HepG2 (cell line): ENCODE data around the gene RFX7. TPM values are rescaled to one million over a fixed set of nuclear protein-coding genes. Genes with fewer than 3 reads are reported as not detected.

Experiments
- ATAC-seq: fragments of 200-7000 bp; cut with Tn5 transposase; 3 replicates; pipeline ENCODE4 v1.9.1; 2020; ENCODE audit warnings: mild to moderate bottlenecking, moderate library complexity
- BruUV-seq: library from RNA; stranded (reverse); fragments of 400-500 nt; replicated peaks from 2 replicates; lab custom pipeline; 2021; lab: Mats Ljungman, UMichigan
- CTCF ChIA-PET: fragments of 300-600 bp; formaldehyde crosslinking; extraction: SDS; loops from one replicate; lab custom pipeline; 2021; ENCODE audit warnings: low total read pairs, inconsistent platforms, low intra/inter-chr PET ratio; lab: Yijun Ruan, JAX
- POLR2A ChIA-PET: fragments of 350-600 bp; sonication (Branson Sonifier 250); formaldehyde crosslinking; loops from one replicate; lab custom pipeline; 2020; ENCODE audit warnings: antibody characterized with exemption, inconsistent platforms; lab: Yijun Ruan, JAX
- DNase-seq: peaks from one replicate; pipeline ENCODE4 v3.0.0-alpha.2; 2015; ENCODE audit warnings: low spot score
- FAIRE-seq: peaks from 3 replicates; lab custom pipeline; 2011; peaks lifted over from hg19 to GRCh38; lab: Jason Lieb, UNC
- H2AFZ ChIP-seq: one replicate; pipeline ENCODE4 v1.6.1; 2011; ENCODE audit warnings: low read length, inconsistent platforms
- H3K27ac ChIP-seq: fragments of 300-600 bp; 3 replicates; pipeline ENCODE4 v1.8.0; 2011; ENCODE audit warnings: mixed run types, mild to moderate bottlenecking, mixed read lengths, low read length, inconsistent platforms; ENCODE audit not compliant: insufficient read depth; ENCODE audit errors: extremely low read length
- H3K27me3 ChIP-seq, 2 experiments: fragments of 200-600 bp in 1 of 2; 2 replicates in 1 of 2; 3 replicates in 1 of 2; pipeline versions ENCODE4 v1.6.0 to v1.8.0; 2011; ENCODE audit warnings: low read length in 2 of 2, mild to moderate bottlenecking in 2 of 2, moderate library complexity in 2 of 2, inconsistent platforms in 1 of 2; ENCODE audit not compliant: insufficient read depth in 2 of 2, control insufficient read depth in 1 of 2
- H3K36me3 ChIP-seq, 2 experiments: fragments of 200-600 bp in 1 of 2; replicated peaks in 1 of 2; 2 replicates in 1 of 2; 3 replicates in 1 of 2; pipeline versions ENCODE4 v1.5.1 to v1.8.0; 2011; ENCODE audit warnings: low read length in 2 of 2, inconsistent platforms in 1 of 2; ENCODE audit not compliant: insufficient read depth in 2 of 2, control insufficient read depth in 1 of 2
- H3K4me1 ChIP-seq: 2 replicates; pipeline ENCODE4 v1.5.1; 2012; ENCODE audit warnings: low read length, inconsistent platforms; ENCODE audit not compliant: insufficient read depth
- H3K4me2 ChIP-seq: 2 replicates; pipeline ENCODE4 v1.6.0; 2011; ENCODE audit warnings: low read depth, low read length, inconsistent platforms
- H3K4me3 ChIP-seq, 3 experiments: fragments of 200-600 bp in 1 of 3; sonication (generic), shearing (Covaris generic) in 1 of 3; replicated peaks in 1 of 3; 2 replicates each; pipeline ENCODE4 v1.5.1; 2011 to 2016; ENCODE audit warnings: low read length in 3 of 3, inconsistent platforms in 2 of 3, low read depth in 2 of 3, mild to moderate bottlenecking in 2 of 3, control low read depth in 1 of 3, mixed read lengths in 1 of 3; ENCODE audit not compliant: insufficient read depth in 1 of 3
- H3K79me2 ChIP-seq: one replicate; pipeline ENCODE4 v1.6.1; 2011; ENCODE audit warnings: low read length, inconsistent platforms; ENCODE audit not compliant: insufficient read depth
- H3K9ac ChIP-seq: 2 replicates; pipeline ENCODE4 v1.6.0; 2011; ENCODE audit warnings: mild to moderate bottlenecking, low read depth, low read length, inconsistent platforms; ENCODE audit not compliant: insufficient read depth
- H3K9me3 ChIP-seq: 2 replicates; pipeline ENCODE4 v1.5.1; 2012; ENCODE audit warnings: mild to moderate bottlenecking, low read length
- H4K20me1 ChIP-seq: 2 replicates; pipeline ENCODE4 v1.6.0; 2011; ENCODE audit warnings: inconsistent platforms, mild to moderate bottlenecking, low read length, moderate library complexity; ENCODE audit not compliant: insufficient read depth
- MIER2 ChIP-seq: IDR thresholded peaks from 2 replicates; pipeline ENCODE4 v1.6.1; 2016; ENCODE audit warnings: missing biosample characterization, missing genetic modification reagents
- MTF1 ChIP-seq: sonication (generic); formaldehyde crosslinking; IDR thresholded peaks from 2 replicates; pipeline ENCODE4 v1.5.0; 2020; ENCODE audit warnings: missing genetic modification reagents
- MYC ChIP-seq: sonication (generic); formaldehyde crosslinking; IDR thresholded peaks from 2 replicates; pipeline ENCODE4 v1.9.0; 2021; ENCODE audit warnings: missing genetic modification reagents, borderline replicate concordance
- PITX1 ChIP-seq: sonication (generic); formaldehyde crosslinking; IDR thresholded peaks from 2 replicates; pipeline ENCODE4 v1.5.1; 2020; ENCODE audit warnings: mild to moderate bottlenecking, missing genetic modification reagents
- SETDB1 ChIP-seq: sonication (generic); formaldehyde crosslinking; IDR thresholded peaks from 2 replicates; pipeline ENCODE4 v1.5.1; 2020; ENCODE audit warnings: missing genetic modification reagents, mild to moderate bottlenecking, borderline replicate concordance
- ZNF20 ChIP-seq: sonication (generic); formaldehyde crosslinking; IDR thresholded peaks from 2 replicates; pipeline ENCODE4 v1.4.0; 2020; ENCODE audit warnings: mild to moderate bottlenecking, moderate library complexity, missing genetic modification reagents
- ZNF33A ChIP-seq: sonication (generic); formaldehyde crosslinking; IDR thresholded peaks from 2 replicates; pipeline ENCODE4 v1.5.1; 2020; ENCODE audit warnings: missing genetic modification reagents, mild to moderate bottlenecking, moderate library complexity, borderline replicate concordance
- ZNF615 ChIP-seq: sonication (generic); formaldehyde crosslinking; IDR thresholded peaks from 2 replicates; pipeline ENCODE4 v1.5.0; 2020; ENCODE audit warnings: mild to moderate bottlenecking, missing genetic modification reagents, borderline replicate concordance
- ZSCAN29 ChIP-seq: sonication (generic); formaldehyde crosslinking; conservative IDR thresholded peaks from 2 replicates; pipeline ENCODE4 v1.4.0; 2020; ENCODE audit warnings: mild to moderate bottlenecking, missing genetic modification reagents
- WGBS: methylation state at CpG from one replicate; pipeline ENCODE4 v1.1.6; 2017; ENCODE audit warnings: low lambda C conversion rate; 5-methylcytosine and 5-hydroxymethylcytosine counted together
- in situ Hi-C: cut with HindIII; loops from 2 replicates; pipeline ENCODE4 v1.10.0; 2017; ENCODE audit warnings: low pct_unique_long_range_greater_than_20kb; ENCODE audit not compliant: extremely low pct_ligation_motif_present
- intact Hi-C: fragments of 100-400 bp; cut with micrococcal nuclease; formaldehyde crosslinking; loops from one replicate; pipeline ENCODE4 v1.10.0; 2022; ENCODE audit not compliant: unreplicated experiment
- polyA plus RNA-seq, 8 experiments: library from polyadenylated mRNA; depleted of rRNA in 3 of 8; stranded (reverse) in 7 of 8; unstranded in 1 of 8; fragments of >200 nt; fragmentation: Illumina TruSeq in 4 of 8; extraction: Trizol in 4 of 8; gene quantifications; 2 replicates each; pipeline versions ENCODE4 v1.2.1 to v1.2.3, GENCODE V29; 2011 to 2016; ENCODE audit warnings: low read depth in 4 of 8, missing spikeins in 1 of 8, mixed read lengths in 1 of 8; ENCODE audit not compliant: insufficient read depth in 1 of 8
- total RNA-seq, 5 experiments: library from RNA; depleted of rRNA; stranded (reverse); fragments of >200 nt; fragmentation: Illumina TruSeq; extraction: Trizol; gene quantifications; 2 replicates each; pipeline ENCODE4 v1.2.3, GENCODE V29; 2016; ENCODE audit warnings: low read depth in 1 of 5
- TF ChIP-seq, protein P1 (sequence below): IDR thresholded peaks from 2 replicates; pipeline ENCODE4 v1.6.1; 2016
- TF ChIP-seq, protein P2 (sequence below): sonication (generic); formaldehyde crosslinking; IDR thresholded peaks from 2 replicates; pipeline ENCODE4 v1.4.0; 2020; ENCODE audit warnings: mild to moderate bottlenecking, missing genetic modification reagents
- TF ChIP-seq, protein P3 (sequence below): sonication (generic); formaldehyde crosslinking; IDR thresholded peaks from 2 replicates; pipeline ENCODE4 v1.4.0; 2020; ENCODE audit warnings: mild to moderate bottlenecking, low read depth, missing genetic modification reagents
- TF ChIP-seq, protein P4 (sequence below): sonication (generic); formaldehyde crosslinking; IDR thresholded peaks from 2 replicates; pipeline ENCODE4 v1.9.0; 2022; ENCODE audit warnings: low read depth, missing genetic modification reagents

Gene RFX7
- total and polyA plus RNA-seq, 2 of the 13 experiments (the other 11 are each of a cell fraction or from before 2014, with no cell fraction given), result 8.5 to 10.4 TPM

DNA sequence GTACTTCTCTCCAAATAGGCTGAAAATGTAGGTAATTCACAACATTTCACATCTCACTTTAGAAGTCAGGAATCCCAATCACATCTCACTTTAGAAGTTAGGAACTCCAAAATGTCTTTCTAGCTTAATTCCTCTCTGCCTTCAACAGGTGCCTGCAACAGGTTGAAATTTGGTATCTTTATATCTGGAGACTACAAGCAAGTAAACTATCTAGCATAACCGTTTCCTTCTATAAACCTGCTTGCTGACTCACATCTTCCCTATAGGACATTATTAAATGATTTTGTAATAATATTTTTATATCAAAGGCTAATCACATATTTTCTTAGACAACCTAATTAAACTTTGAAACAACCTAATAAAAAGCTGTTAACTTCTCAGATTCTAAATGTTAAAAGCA lies 18.2 kb downstream of the RFX7 start:
- Histone ChIP-seq H3K4me2 (no peak overlapping the region), H3K79me2 (peaks cover 10% of the 10 kb centered on the region), H2AFZ (no peak overlapping the region), H3K9ac (no peak overlapping the region), H3K4me1 (no peaks in the 10 kb centered on the region), H3K9me3 (peaks cover 21% of the 10 kb centered on the region), H3K36me3 (peaks cover 2 to 31% of the 10 kb centered on the region in 2 experiments; a peak in 3 of 5 replicates), H3K27me3 (no peaks in the 10 kb centered on the region), H4K20me1 (no peaks in the 10 kb centered on the region; the same call in 1 of the 2 replicates), H3K4me3 (no peak overlapping the region), H3K27ac (no peak overlapping the region)
- TF ChIP-seq, protein P1, sequence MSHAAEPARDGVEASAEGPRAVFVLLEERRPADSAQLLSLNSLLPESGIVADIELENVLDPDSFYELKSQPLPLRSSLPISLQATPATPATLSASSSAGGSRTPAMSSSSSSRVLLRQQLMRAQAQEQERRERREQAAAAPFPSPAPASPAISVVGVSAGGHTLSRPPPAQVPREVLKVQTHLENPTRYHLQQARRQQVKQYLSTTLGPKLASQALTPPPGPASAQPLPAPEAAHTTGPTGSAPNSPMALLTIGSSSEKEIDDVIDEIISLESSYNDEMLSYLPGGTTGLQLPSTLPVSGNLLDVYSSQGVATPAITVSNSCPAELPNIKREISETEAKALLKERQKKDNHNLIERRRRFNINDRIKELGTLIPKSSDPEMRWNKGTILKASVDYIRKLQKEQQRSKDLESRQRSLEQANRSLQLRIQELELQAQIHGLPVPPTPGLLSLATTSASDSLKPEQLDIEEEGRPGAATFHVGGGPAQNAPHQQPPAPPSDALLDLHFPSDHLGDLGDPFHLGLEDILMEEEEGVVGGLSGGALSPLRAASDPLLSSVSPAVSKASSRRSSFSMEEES (CRISPR knock-in tag), result no peak
- TF ChIP-seq SETDB1 (CRISPR knock-in tag) (no peak), ZSCAN29 (CRISPR knock-in tag) (no peak), MIER2 (no peak)
- TF ChIP-seq, protein P2, sequence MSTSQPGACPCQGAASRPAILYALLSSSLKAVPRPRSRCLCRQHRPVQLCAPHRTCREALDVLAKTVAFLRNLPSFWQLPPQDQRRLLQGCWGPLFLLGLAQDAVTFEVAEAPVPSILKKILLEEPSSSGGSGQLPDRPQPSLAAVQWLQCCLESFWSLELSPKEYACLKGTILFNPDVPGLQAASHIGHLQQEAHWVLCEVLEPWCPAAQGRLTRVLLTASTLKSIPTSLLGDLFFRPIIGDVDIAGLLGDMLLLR (CRISPR knock-in tag), result no peak
- in situ Hi-C loops (no loop called here), intact Hi-C loops (no loop called here)
- no peak for DNase-seq
- ChIA-PET POLR2A (no interaction called here), CTCF (no interaction called here)
- 100% methylated on average over 1 of the region's 1 CpG for WGBS
- FAIRE-seq, result no peak
- BruUV-seq, result no TSS peak
- no peak for ATAC-seq

DNA sequence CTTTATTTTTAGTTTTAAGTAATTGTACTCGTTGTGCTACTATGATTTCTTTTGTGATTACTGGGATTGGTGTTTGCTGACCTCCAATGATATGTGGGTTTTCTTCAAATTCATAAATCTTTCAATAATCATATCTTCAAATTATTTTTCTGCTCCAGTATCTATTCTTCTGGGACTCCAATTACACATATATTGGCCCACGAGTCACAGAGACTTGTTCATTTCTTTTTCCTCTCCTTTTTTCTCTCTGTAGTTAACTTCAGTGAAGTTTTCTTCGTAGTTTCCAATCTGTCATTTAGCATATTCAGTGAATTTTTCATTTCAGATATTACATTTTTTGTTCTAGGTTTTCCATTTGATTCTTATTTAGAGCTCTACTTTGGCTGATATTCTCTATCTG lies 21.4 kb downstream of the RFX7 start:
- Histone ChIP-seq H3K79me2 (peaks cover 19% of the 10 kb centered on the region), H3K36me3 (peaks cover 2 to 17% of the 10 kb centered on the region in 2 experiments; a peak in 3 of 5 replicates), H4K20me1 (no peaks in the 10 kb centered on the region), H2AFZ (no peak overlapping the region), H3K4me3 (no peak overlapping the region), H3K9me3 (peaks cover 15% of the 10 kb centered on the region), H3K4me1 (no peaks in the 10 kb centered on the region), H3K4me2 (no peak overlapping the region), H3K27ac (no peak overlapping the region), H3K27me3 (no peaks in the 10 kb centered on the region), H3K9ac (no peak overlapping the region)
- ATAC-seq, result no peak
- 93% methylated on average over 3 of the region's 3 CpGs for WGBS
- CTCF ChIA-PET, result no interaction called here
- no TSS peak for BruUV-seq
- POLR2A ChIA-PET, result no interaction called here
- in situ Hi-C loops, result no loop called here
- no peak for FAIRE-seq
- no peak for DNase-seq
- intact Hi-C loops, result no loop called here
- TF ChIP-seq PITX1 (CRISPR knock-in tag) (no peak), ZNF20 (CRISPR knock-in tag) (no peak), ZNF33A (CRISPR knock-in tag) (no peak), ZNF615 (CRISPR knock-in tag) (no peak), MTF1 (CRISPR knock-in tag) (no peak), MYC (CRISPR knock-in tag) (no peak)
- TF ChIP-seq, protein P3, sequence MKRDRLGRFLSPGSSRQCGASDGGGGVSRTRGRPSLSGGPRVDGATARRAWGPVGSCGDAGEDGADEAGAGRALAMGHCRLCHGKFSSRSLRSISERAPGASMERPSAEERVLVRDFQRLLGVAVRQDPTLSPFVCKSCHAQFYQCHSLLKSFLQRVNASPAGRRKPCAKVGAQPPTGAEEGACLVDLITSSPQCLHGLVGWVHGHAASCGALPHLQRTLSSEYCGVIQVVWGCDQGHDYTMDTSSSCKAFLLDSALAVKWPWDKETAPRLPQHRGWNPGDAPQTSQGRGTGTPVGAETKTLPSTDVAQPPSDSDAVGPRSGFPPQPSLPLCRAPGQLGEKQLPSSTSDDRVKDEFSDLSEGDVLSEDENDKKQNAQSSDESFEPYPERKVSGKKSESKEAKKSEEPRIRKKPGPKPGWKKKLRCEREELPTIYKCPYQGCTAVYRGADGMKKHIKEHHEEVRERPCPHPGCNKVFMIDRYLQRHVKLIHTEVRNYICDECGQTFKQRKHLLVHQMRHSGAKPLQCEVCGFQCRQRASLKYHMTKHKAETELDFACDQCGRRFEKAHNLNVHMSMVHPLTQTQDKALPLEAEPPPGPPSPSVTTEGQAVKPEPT (CRISPR knock-in tag), result no peak
- TF ChIP-seq, protein P4, sequence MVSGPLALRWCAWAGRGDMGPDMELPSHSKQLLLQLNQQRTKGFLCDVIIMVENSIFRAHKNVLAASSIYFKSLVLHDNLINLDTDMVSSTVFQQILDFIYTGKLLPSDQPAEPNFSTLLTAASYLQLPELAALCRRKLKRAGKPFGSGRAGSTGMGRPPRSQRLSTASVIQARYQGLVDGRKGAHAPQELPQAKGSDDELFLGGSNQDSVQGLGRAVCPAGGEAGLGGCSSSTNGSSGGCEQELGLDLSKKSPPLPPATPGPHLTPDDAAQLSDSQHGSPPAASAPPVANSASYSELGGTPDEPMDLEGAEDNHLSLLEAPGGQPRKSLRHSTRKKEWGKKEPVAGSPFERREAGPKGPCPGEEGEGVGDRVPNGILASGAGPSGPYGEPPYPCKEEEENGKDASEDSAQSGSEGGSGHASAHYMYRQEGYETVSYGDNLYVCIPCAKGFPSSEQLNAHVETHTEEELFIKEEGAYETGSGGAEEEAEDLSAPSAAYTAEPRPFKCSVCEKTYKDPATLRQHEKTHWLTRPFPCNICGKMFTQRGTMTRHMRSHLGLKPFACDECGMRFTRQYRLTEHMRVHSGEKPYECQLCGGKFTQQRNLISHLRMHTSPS, result no peak
